DND-41 (cell line): ENCODE measurements around the gene ERGIC1.

ENCODE experiments used
- ATAC-seq: fragments of 200-7000 bp; cut with Tn5 transposase; 3 replicates; pipeline ENCODE4 v1.9.1; 2021; ENCODE audit warnings: low read depth; ENCODE audit not compliant: insufficient read depth
- DNase-seq: peaks from one replicate; pipeline ENCODE4 v3.0.0-alpha.2; 2020
- H2AFZ ChIP-seq: 2 replicates; pipeline ENCODE4 v1.6.0; 2012; ENCODE audit warnings: low read depth, low read length
- H3K27ac ChIP-seq: 2 replicates; pipeline ENCODE4 v1.5.1; 2012; ENCODE audit warnings: low read length, inconsistent platforms
- H3K27me3 ChIP-seq: fragments of 200-600 bp; sonication (generic); 2 replicates; pipeline ENCODE4 v1.6.0; 2012; ENCODE audit warnings: low read length, mild to moderate bottlenecking, inconsistent platforms; ENCODE audit not compliant: insufficient read depth, poor library complexity
- H3K36me3 ChIP-seq: 2 replicates; pipeline ENCODE4 v1.5.1; 2012; ENCODE audit warnings: low read length, inconsistent platforms; ENCODE audit not compliant: insufficient read depth
- H3K4me1 ChIP-seq: 2 replicates; pipeline ENCODE4 v1.5.1; 2012; ENCODE audit warnings: mild to moderate bottlenecking, low read length; ENCODE audit not compliant: insufficient read depth
- H3K4me2 ChIP-seq: 2 replicates; pipeline ENCODE4 v1.6.0; 2012; ENCODE audit warnings: mild to moderate bottlenecking, moderate library complexity, low read length, inconsistent platforms; ENCODE audit not compliant: insufficient read depth
- H3K4me3 ChIP-seq, 2 experiments: fragments of 200-600 bp in 1 of 2; shearing (Covaris generic) in 1 of 2; 2 replicates each; pipeline ENCODE4 v1.5.1; 2012 to 2016; ENCODE audit warnings: inconsistent platforms in 2 of 2, low read length in 2 of 2, mild to moderate bottlenecking in 2 of 2, low read depth in 1 of 2, moderate library complexity in 1 of 2
- H3K79me2 ChIP-seq: 2 replicates; pipeline ENCODE4 v1.6.0; 2012; ENCODE audit warnings: low read length, inconsistent platforms; ENCODE audit not compliant: insufficient read depth
- H3K9ac ChIP-seq: 2 replicates; pipeline ENCODE4 v1.6.0; 2012; ENCODE audit warnings: low read depth, mild to moderate bottlenecking, inconsistent platforms, low read length, moderate library complexity
- H3K9me3 ChIP-seq: 2 replicates; pipeline ENCODE4 v1.5.1; 2012; ENCODE audit warnings: low read length, moderate library complexity, mild to moderate bottlenecking, inconsistent platforms; ENCODE audit not compliant: insufficient read depth, severe bottlenecking
- H4K20me1 ChIP-seq: 2 replicates; pipeline ENCODE4 v1.6.0; 2012; ENCODE audit warnings: low read length; ENCODE audit not compliant: insufficient read depth
- CTCF ChIP-seq: IDR thresholded peaks from 2 replicates; pipeline ENCODE4 v1.5.1; 2012; ENCODE audit warnings: borderline replicate concordance, low read length, moderate library complexity, mild to moderate bottlenecking; ENCODE audit not compliant: poor library complexity, severe bottlenecking; ENCODE audit errors: extremely low read depth
- EZH2 ChIP-seq: IDR thresholded peaks from 3 replicates; pipeline ENCODE4 v1.6.1; 2012; ENCODE audit warnings: borderline replicate concordance, low read depth, mild to moderate bottlenecking, moderate library complexity, low read length, inconsistent platforms; ENCODE audit not compliant: severe bottlenecking

Gene ERGIC1

GRCh38 chr5:172946146-172946545 is 112.1 kb downstream of the ERGIC1 start:
- H3K9ac ChIP-seq, result no peak overlapping the region
- no peaks in the 10 kb centered on the region for H3K9me3 ChIP-seq
- H3K79me2 ChIP-seq, result no peaks in the 10 kb centered on the region
- no peak overlapping the region for H3K4me3 ChIP-seq
- ATAC-seq (no peak), DNase-seq (no peak)
- no peak overlapping the region for H3K27ac ChIP-seq
- no peaks in the 10 kb centered on the region for H3K4me1 ChIP-seq
- H4K20me1 ChIP-seq, result no peaks in the 10 kb centered on the region
- H3K4me2 ChIP-seq, result no peak overlapping the region
- TF ChIP-seq CTCF, result no peak
- no peaks in the 10 kb centered on the region for H3K27me3 ChIP-seq
- peaks cover 41% of the 10 kb centered on the region for H3K36me3 ChIP-seq
- H2AFZ ChIP-seq, result no peak overlapping the region

GRCh38 chr5:172949426-172949825 is 115.4 kb downstream of the ERGIC1 start:
- Histone ChIP-seq H4K20me1 (no peaks in the 10 kb centered on the region), H2AFZ (no peak overlapping the region), H3K27me3 (no peaks in the 10 kb centered on the region), H3K9me3 (no peaks in the 10 kb centered on the region), H3K4me2 (no peak overlapping the region), H3K79me2 (no peaks in the 10 kb centered on the region), H3K9ac (no peak overlapping the region), H3K36me3 (peaks cover 38% of the 10 kb centered on the region), H3K4me3 (no peak overlapping the region), H3K27ac (no peak overlapping the region), H3K4me1 (no peaks in the 10 kb centered on the region)
- TF ChIP-seq EZH2 (no peak), CTCF (no peak)
- ATAC-seq, result no peak
- no peak for DNase-seq

GRCh38 chr5:172950176-172950965 is 116.3 kb downstream of the ERGIC1 start:
- DNase-seq, result no peak
- Histone ChIP-seq H2AFZ (no peak overlapping the region), H3K4me1 (no peaks in the 10 kb centered on the region), H3K9ac (no peak overlapping the region), H4K20me1 (no peaks in the 10 kb centered on the region), H3K4me2 (no peak overlapping the region), H3K36me3 (peaks cover 38% of the 10 kb centered on the region), H3K4me3 (no peak overlapping the region), H3K9me3 (no peaks in the 10 kb centered on the region), H3K79me2 (no peaks in the 10 kb centered on the region), H3K27me3 (no peaks in the 10 kb centered on the region), H3K27ac (no peak overlapping the region)
- TF ChIP-seq EZH2 (no peak), CTCF (no peak)
- ATAC-seq, result no peak
